ENCODE measurements around the gene PNPLA5.

DNA sequence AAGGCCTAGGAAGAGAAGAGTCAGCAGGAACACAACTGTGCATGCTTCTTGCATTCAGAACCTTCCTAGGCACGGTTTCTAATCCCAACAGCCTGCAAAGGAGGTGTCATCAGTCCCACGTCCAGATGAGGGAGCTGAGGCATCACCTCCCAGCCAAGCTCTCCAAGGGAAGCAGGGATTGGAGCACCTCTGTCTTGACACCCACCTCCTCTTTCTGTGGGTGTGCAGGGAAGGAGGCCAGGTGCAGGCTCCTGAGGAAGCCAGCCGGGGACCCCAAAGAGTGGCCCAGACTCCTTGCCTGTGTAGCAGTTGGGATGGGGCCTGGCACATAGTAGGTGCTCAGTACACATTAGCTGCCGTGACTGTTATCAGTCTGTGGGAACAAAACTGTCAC, 2.0 kb downstream of the PNPLA5 start:
- TF ChIP-seq EP300 (IDR thresholded peaks at IDR 0.05) (no peak), POLR2A (IDR thresholded peaks at IDR 0.05) (no peak), POLR2AphosphoS5 (IDR thresholded peaks at IDR 0.05) (no peak)
- TF ChIP-seq, protein P1, sequence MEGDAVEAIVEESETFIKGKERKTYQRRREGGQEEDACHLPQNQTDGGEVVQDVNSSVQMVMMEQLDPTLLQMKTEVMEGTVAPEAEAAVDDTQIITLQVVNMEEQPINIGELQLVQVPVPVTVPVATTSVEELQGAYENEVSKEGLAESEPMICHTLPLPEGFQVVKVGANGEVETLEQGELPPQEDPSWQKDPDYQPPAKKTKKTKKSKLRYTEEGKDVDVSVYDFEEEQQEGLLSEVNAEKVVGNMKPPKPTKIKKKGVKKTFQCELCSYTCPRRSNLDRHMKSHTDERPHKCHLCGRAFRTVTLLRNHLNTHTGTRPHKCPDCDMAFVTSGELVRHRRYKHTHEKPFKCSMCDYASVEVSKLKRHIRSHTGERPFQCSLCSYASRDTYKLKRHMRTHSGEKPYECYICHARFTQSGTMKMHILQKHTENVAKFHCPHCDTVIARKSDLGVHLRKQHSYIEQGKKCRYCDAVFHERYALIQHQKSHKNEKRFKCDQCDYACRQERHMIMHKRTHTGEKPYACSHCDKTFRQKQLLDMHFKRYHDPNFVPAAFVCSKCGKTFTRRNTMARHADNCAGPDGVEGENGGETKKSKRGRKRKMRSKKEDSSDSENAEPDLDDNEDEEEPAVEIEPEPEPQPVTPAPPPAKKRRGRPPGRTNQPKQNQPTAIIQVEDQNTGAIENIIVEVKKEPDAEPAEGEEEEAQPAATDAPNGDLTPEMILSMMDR (IDR thresholded peaks at IDR 0.05): no peak
